ENCODE data around the gene KRT85.

Gene KRT85

GRCh38 chr12:52356031-52356761, 11.1 kb downstream of the KRT85 start:
- Histone ChIP-seq H3K4me3 (ENCODE audit: control insufficient read depth in 1 of 7, extremely low read depth in 1 of 7, insufficient read depth in 4 of 7, low read depth in 2 of 7, low read length in 6 of 7) (no peak overlapping the region), H3K36me3 (ENCODE audit: control insufficient read depth in 4 of 4, insufficient read depth in 4 of 4, low read length in 3 of 4) (no peaks in the 10 kb centered on the region), H3K4me1 (ENCODE audit: control extremely low read depth in 1 of 4, control insufficient read depth in 4 of 4, insufficient read depth in 4 of 4, low read length in 3 of 4) (peaks cover 0 to 21% (median 8%) of the 10 kb centered on the region in 4 experiments), H3K27ac (ENCODE audit: insufficient read depth in 1 of 2, low read depth in 1 of 2, low read length in 2 of 2, poor library complexity in 1 of 2, severe bottlenecking in 2 of 2) (no peak overlapping the region), H3K9me3 (ENCODE audit: control extremely low read depth in 1 of 5, control insufficient read depth in 4 of 5, insufficient read depth in 2 of 5, low read depth in 1 of 5, low read length in 4 of 5) (no peaks in the 10 kb centered on the region), H3K27me3 (replicated peaks in 2 of 5; ENCODE audit: control insufficient read depth in 4 of 5, insufficient read depth in 5 of 5, low read length in 4 of 5) (peaks cover 0 to 8% (median 0%) of the 10 kb centered on the region in 5 experiments)
- CTCF ChIA-PET: interaction anchor here (0.9 kb wide), 1 partner anchor 47 kb away, joined by 6 read pairs; no protein-coding TSS in a partner anchor
- 96% methylated on average over 43 of the region's 56 CpGs for WGBS (ENCODE audit: insufficient coverage)
- POLR2A ChIA-PET: no interaction called here
- no peak for DNase-seq

GRCh38 chr12:52355176-52355575, 12.1 kb downstream of the KRT85 start:
- no peak overlapping the region for H3K4me3 ChIP-seq (ENCODE audit: control insufficient read depth in 1 of 7, extremely low read depth in 1 of 7, insufficient read depth in 4 of 7, low read depth in 2 of 7, low read length in 6 of 7)
- H3K36me3 ChIP-seq (ENCODE audit: control insufficient read depth in 4 of 4, insufficient read depth in 4 of 4, low read length in 3 of 4): no peaks in the 10 kb centered on the region
- POLR2A ChIA-PET: no interaction called here
- peaks cover 0 to 8% (median 0%) of the 10 kb centered on the region in 5 experiments for H3K27me3 ChIP-seq (replicated peaks in 2 of 5; ENCODE audit: control insufficient read depth in 4 of 5, insufficient read depth in 5 of 5, low read length in 4 of 5)
- H3K9me3 ChIP-seq (ENCODE audit: control extremely low read depth in 1 of 5, control insufficient read depth in 4 of 5, insufficient read depth in 2 of 5, low read depth in 1 of 5, low read length in 4 of 5): no peaks in the 10 kb centered on the region
- DNase-seq: no peak
- CTCF ChIA-PET: interaction anchor here (0.9 to 1.8 kb wide), 2 partner anchors 17 to 46 kb away, joined by 6 read pairs; no protein-coding TSS in a partner anchor
- no peak overlapping the region for H3K27ac ChIP-seq (ENCODE audit: insufficient read depth in 1 of 2, low read depth in 1 of 2, low read length in 2 of 2, poor library complexity in 1 of 2, severe bottlenecking in 2 of 2)
- H3K4me1 ChIP-seq (ENCODE audit: control extremely low read depth in 1 of 4, control insufficient read depth in 4 of 4, insufficient read depth in 4 of 4, low read length in 3 of 4): peaks cover 0 to 26% (median 9%) of the 10 kb centered on the region in 4 experiments
- 100% methylated on average over 8 of the region's 8 CpGs for WGBS (ENCODE audit: insufficient coverage)

- Histone ChIP-seq H3K4me3 (ENCODE audit: control insufficient read depth in 1 of 7, extremely low read depth in 1 of 7, insufficient read depth in 4 of 7, low read depth in 2 of 7, low read length in 6 of 7) (no peak overlapping the region), H3K9me3 (ENCODE audit: control extremely low read depth in 1 of 5, control insufficient read depth in 4 of 5, insufficient read depth in 2 of 5, low read depth in 1 of 5, low read length in 4 of 5) (no peaks in the 10 kb centered on the region), H3K36me3 (ENCODE audit: control insufficient read depth in 4 of 4, insufficient read depth in 4 of 4, low read length in 3 of 4) (no peaks in the 10 kb centered on the region), H3K4me1 (ENCODE audit: control extremely low read depth in 1 of 4, control insufficient read depth in 4 of 4, insufficient read depth in 4 of 4, low read length in 3 of 4) (peaks cover 0 to 26% (median 9%) of the 10 kb centered on the region in 4 experiments), H3K27me3 (replicated peaks in 2 of 5; ENCODE audit: control insufficient read depth in 4 of 5, insufficient read depth in 5 of 5, low read length in 4 of 5) (peaks cover 0 to 9% (median 0%) of the 10 kb centered on the region in 5 experiments), H3K27ac (ENCODE audit: insufficient read depth in 1 of 2, low read depth in 1 of 2, low read length in 2 of 2, poor library complexity in 1 of 2, severe bottlenecking in 2 of 2) (no peak overlapping the region)
- CTCF ChIA-PET: interaction anchor here (1.8 to 3.1 kb wide), 2 partner anchors 7 to 18 kb away, joined by 6 to 16 read pairs; no protein-coding TSS in a partner anchor
- POLR2A ChIA-PET: no interaction called here
- DNase-seq: no peak
- no CpG with 5 or more reads among the region's 5 CpGs for WGBS (ENCODE audit: insufficient coverage)
These were observed 13.1 kb downstream of the KRT85 start for GRCh38 chr12:52354200-52354599.

- POLR2A ChIA-PET: no interaction called here
- Histone ChIP-seq H3K4me3 (ENCODE audit: control insufficient read depth in 1 of 7, extremely low read depth in 1 of 7, insufficient read depth in 4 of 7, low read depth in 2 of 7, low read length in 6 of 7) (no peak overlapping the region), H3K9me3 (ENCODE audit: control extremely low read depth in 1 of 5, control insufficient read depth in 4 of 5, insufficient read depth in 2 of 5, low read depth in 1 of 5, low read length in 4 of 5) (no peaks in the 10 kb centered on the region), H3K27me3 (replicated peaks in 2 of 5; ENCODE audit: control insufficient read depth in 4 of 5, insufficient read depth in 5 of 5, low read length in 4 of 5) (peaks cover 0 to 9% (median 0%) of the 10 kb centered on the region in 5 experiments), H3K36me3 (ENCODE audit: control insufficient read depth in 4 of 4, insufficient read depth in 4 of 4, low read length in 3 of 4) (no peaks in the 10 kb centered on the region), H3K27ac (ENCODE audit: insufficient read depth in 1 of 2, low read depth in 1 of 2, low read length in 2 of 2, poor library complexity in 1 of 2, severe bottlenecking in 2 of 2) (no peak overlapping the region), H3K4me1 (ENCODE audit: control extremely low read depth in 1 of 4, control insufficient read depth in 4 of 4, insufficient read depth in 4 of 4, low read length in 3 of 4) (peaks cover 0 to 24% (median 7%) of the 10 kb centered on the region in 4 experiments)
- WGBS (ENCODE audit: insufficient coverage): 100% methylated on average over 1 of the region's 3 CpGs
- CTCF ChIA-PET: interaction anchor here (1.8 to 3.1 kb wide), 2 partner anchors 8 to 19 kb away, joined by 6 to 16 read pairs; no protein-coding TSS in a partner anchor
- no peak for DNase-seq
These were observed 13.5 kb downstream of the KRT85 start for GRCh38 chr12:52353766-52354165.

GRCh38 chr12:52352951-52353350, 14.3 kb downstream of the KRT85 start:
- ChIA-PET CTCF (interaction anchor here (1.2 to 3.1 kb wide), 6 partner anchors 8 to 196 kb away, joined by 3 to 16 read pairs (median 6); no protein-coding TSS in a partner anchor), POLR2A (no interaction called here)
- Histone ChIP-seq H3K27ac (ENCODE audit: insufficient read depth in 1 of 2, low read depth in 1 of 2, low read length in 2 of 2, poor library complexity in 1 of 2, severe bottlenecking in 2 of 2) (no peak overlapping the region), H3K4me1 (ENCODE audit: control extremely low read depth in 1 of 4, control insufficient read depth in 4 of 4, insufficient read depth in 4 of 4, low read length in 3 of 4) (peaks cover 0 to 18% (median 7%) of the 10 kb centered on the region in 4 experiments), H3K36me3 (ENCODE audit: control insufficient read depth in 4 of 4, insufficient read depth in 4 of 4, low read length in 3 of 4) (no peaks in the 10 kb centered on the region), H3K27me3 (replicated peaks in 2 of 5; ENCODE audit: control insufficient read depth in 4 of 5, insufficient read depth in 5 of 5, low read length in 4 of 5) (peaks cover 0 to 13% (median 0%) of the 10 kb centered on the region in 5 experiments), H3K9me3 (ENCODE audit: control extremely low read depth in 1 of 5, control insufficient read depth in 4 of 5, insufficient read depth in 2 of 5, low read depth in 1 of 5, low read length in 4 of 5) (no peaks in the 10 kb centered on the region), H3K4me3 (ENCODE audit: control insufficient read depth in 1 of 7, extremely low read depth in 1 of 7, insufficient read depth in 4 of 7, low read depth in 2 of 7, low read length in 6 of 7) (no peak overlapping the region)
- no CpG with 5 or more reads among the region's 2 CpGs for WGBS (ENCODE audit: insufficient coverage)
- DNase-seq: no peak

GRCh38 chr12:52351196-52352059, 15.9 kb downstream of the KRT85 start:
- H3K4me1 ChIP-seq (ENCODE audit: control extremely low read depth in 1 of 4, control insufficient read depth in 4 of 4, insufficient read depth in 4 of 4, low read length in 3 of 4): peaks cover 0 to 18% (median 7%) of the 10 kb centered on the region in 4 experiments
- H3K9me3 ChIP-seq (ENCODE audit: control extremely low read depth in 1 of 5, control insufficient read depth in 4 of 5, insufficient read depth in 2 of 5, low read depth in 1 of 5, low read length in 4 of 5): no peaks in the 10 kb centered on the region
- H3K36me3 ChIP-seq (ENCODE audit: control insufficient read depth in 4 of 4, insufficient read depth in 4 of 4, low read length in 3 of 4): no peaks in the 10 kb centered on the region
- DNase-seq: peak; percentile 52 to 88 (median 87)
- H3K27me3 ChIP-seq (replicated peaks in 2 of 5; ENCODE audit: control insufficient read depth in 4 of 5, insufficient read depth in 5 of 5, low read length in 4 of 5): peaks cover 0 to 13% (median 0%) of the 10 kb centered on the region in 5 experiments
- no peak overlapping the region for H3K4me3 ChIP-seq (ENCODE audit: control insufficient read depth in 1 of 7, extremely low read depth in 1 of 7, insufficient read depth in 4 of 7, low read depth in 2 of 7, low read length in 6 of 7)
- WGBS (ENCODE audit: insufficient coverage): 45% methylated on average over 6 of the region's 9 CpGs
- no peak overlapping the region for H3K27ac ChIP-seq (ENCODE audit: insufficient read depth in 1 of 2, low read depth in 1 of 2, low read length in 2 of 2, poor library complexity in 1 of 2, severe bottlenecking in 2 of 2)
- POLR2A ChIA-PET: no interaction called here
- CTCF ChIA-PET: interaction anchor here (0.7 to 3.1 kb wide), 12 partner anchors 10 to 527 kb away, joined by 3 to 16 read pairs (median 6); no protein-coding TSS in a partner anchor

Measured in common myeloid progenitor, CD34-positive (primary cell).